Measurements from ENCODE around the gene ODAD2.
"Not testable (repeated sequence)": the region's sequence is repeated elsewhere in the genome, so short reads cannot be mapped to it uniquely, and the experiment has no call there.

ODAD2 gene, protein sequence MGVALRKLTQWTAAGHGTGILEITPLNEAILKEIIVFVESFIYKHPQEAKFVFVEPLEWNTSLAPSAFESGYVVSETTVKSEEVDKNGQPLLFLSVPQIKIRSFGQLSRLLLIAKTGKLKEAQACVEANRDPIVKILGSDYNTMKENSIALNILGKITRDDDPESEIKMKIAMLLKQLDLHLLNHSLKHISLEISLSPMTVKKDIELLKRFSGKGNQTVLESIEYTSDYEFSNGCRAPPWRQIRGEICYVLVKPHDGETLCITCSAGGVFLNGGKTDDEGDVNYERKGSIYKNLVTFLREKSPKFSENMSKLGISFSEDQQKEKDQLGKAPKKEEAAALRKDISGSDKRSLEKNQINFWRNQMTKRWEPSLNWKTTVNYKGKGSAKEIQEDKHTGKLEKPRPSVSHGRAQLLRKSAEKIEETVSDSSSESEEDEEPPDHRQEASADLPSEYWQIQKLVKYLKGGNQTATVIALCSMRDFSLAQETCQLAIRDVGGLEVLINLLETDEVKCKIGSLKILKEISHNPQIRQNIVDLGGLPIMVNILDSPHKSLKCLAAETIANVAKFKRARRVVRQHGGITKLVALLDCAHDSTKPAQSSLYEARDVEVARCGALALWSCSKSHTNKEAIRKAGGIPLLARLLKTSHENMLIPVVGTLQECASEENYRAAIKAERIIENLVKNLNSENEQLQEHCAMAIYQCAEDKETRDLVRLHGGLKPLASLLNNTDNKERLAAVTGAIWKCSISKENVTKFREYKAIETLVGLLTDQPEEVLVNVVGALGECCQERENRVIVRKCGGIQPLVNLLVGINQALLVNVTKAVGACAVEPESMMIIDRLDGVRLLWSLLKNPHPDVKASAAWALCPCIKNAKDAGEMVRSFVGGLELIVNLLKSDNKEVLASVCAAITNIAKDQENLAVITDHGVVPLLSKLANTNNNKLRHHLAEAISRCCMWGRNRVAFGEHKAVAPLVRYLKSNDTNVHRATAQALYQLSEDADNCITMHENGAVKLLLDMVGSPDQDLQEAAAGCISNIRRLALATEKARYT

DNA sequence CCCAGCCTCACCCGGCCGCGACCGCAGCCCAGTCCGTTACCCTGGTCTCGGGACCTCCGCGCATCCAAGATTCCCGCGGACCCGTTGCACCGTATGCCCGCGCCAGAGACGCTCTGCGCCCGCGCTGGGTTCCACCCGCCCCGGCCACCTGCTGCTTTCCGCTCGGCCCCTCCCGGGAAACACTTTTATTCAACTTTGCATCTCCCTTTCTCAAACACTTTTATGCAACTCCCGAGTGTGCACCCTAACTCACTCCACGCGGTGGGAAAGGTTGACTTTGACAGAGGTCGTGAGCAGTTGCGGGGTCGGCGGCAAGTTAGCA, at the start of gene ODAD2:
Gene ODAD2 (minus strand): TSS at position 126 of the 322 bp plus-strand sequence. CDS start 3,937 bp downstream, outside the sequence.
- no peak for DNase-seq

- DNase-seq, result no peak
These were observed 48.2 kb upstream of the ODAD2 start for GRCh38 chr10:28047061-28047460.

GRCh38 chr10:28046579-28046978, 47.7 kb upstream of the ODAD2 start:
- no peak for DNase-seq

DNA sequence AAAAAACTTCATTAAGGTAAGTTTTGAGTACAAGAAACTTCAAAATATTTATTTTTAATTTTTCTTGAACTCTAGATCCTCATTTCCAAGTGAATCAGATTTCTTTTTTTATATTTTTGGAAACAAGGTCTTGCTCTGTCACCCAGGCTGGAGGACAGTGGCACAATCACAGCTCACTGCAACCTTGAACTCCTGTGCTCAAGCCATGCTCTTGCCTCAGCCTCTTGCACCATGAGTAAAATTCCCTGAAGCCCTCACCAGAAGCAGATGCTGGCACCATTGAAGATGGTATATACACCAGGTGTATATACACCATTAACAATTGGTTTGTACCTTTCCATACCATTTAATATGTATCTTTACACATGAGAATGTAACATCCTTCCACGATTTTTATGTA, 45.1 kb upstream of the ODAD2 start:
- no peak for DNase-seq

GRCh38 chr10:28036587-28036986, 37.7 kb upstream of the ODAD2 start:
- no peak for DNase-seq

- no peak for DNase-seq
These were observed 22.4 kb upstream of the ODAD2 start for GRCh38 chr10:28020993-28021982.

GRCh38 chr10:28020080-28020860, 21.4 kb upstream of the ODAD2 start:
- DNase-seq, result no peak

DNA sequence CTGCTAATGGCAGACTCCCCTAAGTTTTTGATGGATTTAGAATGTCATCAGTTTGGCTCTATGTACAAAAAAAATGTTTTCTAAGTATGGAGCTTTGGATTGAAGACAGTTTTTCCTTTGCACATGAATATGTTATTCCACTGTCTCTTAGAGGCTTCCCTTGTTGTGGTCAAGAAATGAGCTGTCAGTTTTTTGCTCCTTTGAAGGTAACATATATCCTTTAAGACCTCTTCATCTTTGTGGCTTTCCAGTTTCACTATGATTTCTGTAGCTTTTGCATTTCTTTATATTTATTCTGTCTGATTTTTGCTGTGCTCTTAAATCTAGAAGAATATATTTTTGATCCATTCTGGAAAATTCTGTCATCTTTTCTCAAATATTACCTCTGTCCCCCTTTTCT, 15.8 kb upstream of the ODAD2 start:
- DNase-seq, result no peak

DNA sequence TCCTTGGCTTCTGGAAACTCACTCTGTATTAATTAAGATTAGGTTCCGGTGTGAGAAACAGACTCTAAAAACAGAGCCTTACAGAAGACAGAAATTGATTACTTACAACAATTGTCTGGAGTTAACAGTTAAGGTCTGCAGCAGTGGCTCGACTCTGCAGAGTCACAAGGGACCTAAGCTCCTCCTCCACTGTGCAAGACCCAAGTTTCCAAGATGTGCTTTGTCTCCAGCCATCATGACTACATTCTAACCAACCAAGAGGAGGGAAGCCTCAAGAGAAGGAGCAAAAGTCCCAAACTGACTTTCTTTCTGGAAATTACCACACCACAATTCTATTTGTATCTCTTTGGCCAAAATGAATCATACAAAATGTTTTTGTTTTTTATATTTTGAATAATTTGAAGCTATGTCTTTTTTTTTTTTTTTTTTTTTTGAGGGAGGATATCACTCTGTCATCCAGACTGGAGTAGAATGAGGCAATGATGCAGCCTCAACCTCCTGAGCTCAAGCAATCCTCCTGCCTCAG, 14.2 kb upstream of the ODAD2 start:
- no peak for DNase-seq

DNA sequence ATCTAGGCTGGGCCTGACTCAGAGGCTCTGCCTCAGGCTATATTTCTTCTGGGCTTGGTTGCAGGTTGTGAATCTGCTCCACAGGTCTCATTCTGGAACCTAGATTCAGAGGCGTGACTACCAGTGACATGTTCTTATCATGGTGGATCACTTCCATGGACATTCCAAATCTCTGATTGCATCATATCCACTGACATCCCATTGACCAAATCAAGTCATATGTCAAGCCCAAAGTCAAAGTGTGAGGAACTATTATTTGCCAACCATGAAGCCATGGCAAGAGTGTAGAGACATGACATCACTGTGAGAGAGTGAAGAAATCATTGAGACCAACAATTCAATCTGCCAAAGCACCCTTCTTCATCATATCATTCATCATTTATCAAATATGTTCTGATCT, 11.9 kb upstream of the ODAD2 start:
- no peak for DNase-seq

DNA sequence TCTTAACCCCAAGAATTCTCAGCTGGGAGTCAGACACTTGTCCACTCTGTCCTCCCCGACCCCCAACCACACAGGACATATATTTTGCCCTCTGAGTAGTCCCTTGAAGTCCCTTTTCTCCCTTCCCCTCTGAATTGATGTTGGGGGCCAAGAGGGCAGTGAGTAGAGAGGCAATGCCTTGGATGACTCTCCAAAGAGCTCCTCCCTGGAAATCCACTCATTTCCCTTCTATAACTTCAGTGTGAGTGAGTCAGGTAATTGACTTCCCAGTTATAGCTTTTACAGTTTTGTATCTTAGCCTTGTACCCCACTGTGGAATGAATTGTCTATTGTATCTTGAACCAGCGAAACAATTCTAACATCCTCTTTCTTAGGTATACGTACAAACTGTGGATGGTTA, 9.2 kb upstream of the ODAD2 start:
- DNase-seq, result no peak

GRCh38 chr10:28001353-28001752, 2.5 kb upstream of the ODAD2 start:
- no peak for DNase-seq

DNA sequence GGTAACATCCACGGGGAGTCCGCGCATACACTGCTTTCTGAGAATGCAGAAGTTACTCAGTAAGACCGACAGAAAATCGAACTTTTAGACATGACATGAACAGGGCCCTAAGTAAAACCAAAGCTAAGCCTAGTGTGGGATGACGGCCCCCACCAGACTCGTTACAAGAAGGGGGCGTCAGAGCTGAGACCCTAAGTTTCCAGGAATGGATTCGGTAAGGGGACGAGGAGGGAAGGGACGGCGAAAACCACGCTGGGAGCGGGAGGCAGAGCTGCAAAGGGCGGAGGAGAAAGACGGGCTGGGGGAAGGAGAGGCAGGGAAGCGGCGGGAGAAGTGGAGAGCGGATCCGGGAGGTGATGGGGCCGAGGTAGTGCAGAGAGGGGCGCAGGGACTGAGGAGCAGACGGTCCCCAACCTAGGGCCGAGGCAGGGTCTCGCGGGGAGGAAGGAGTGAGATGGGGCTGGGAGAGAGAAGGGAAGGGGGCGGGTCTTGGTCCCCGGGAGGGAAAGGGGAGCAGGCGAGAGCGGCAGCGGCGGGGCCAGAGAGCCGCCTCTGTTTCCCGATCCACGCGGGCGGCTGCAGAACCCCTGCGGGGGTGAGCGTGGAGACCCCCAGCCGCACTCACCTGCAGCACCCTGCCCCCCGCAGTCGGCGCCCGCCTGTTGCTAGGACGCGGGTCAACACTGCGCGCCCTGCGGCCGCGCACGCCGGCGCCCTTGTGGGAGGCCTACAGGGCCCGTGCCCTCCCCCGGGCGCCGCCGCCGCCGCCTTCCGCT, 513 bp downstream of the ODAD2 start:
- peak; percentile 72 for DNase-seq

GRCh38 chr10:27997865-27998177, 1.1 kb downstream of the ODAD2 start:
- DNase-seq, result no peak

DNA sequence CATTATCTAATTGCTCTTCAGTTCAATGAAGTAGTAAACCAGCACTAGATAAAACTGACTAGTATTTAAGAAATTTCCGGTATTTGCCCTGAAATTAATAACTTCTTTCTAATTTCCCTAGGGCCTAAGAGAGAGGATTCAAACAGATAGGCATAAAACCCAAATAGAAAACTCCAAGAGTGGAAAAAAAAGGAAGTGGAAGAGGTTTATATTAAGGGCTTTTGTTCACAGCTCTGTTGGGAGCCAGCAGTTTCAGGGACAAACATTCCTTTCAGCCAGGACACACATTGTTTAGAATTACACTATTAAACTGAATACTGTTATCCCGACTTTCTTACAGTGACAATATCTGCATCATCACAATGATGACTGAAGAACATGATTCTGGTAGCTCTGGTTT, 3.6 kb downstream of the ODAD2 start:
- no peak for DNase-seq

DNA sequence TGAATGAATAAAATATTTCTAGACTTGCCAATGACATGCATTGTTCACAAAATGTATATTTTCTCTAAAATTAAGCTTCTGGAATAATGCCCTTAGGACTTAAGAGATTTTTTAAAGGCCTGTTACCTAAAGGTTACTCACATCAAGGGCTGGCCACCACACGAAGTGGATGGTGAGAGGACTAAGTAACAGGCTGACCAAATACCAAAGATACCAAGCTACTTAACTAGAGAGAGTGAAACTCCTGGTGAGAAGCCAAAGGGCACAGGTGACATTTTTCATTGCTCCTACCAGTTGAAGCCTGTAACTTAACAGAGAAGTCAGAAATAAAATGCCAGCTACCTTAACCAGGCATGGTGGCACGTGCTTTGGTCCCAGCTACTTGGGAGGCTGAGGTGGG, 9.5 kb downstream of the ODAD2 start:
- not testable (repeated sequence) for DNase-seq

- no peak for DNase-seq
These were observed 12.1 kb downstream of the ODAD2 start for GRCh38 chr10:27986821-27987220.

DNA sequence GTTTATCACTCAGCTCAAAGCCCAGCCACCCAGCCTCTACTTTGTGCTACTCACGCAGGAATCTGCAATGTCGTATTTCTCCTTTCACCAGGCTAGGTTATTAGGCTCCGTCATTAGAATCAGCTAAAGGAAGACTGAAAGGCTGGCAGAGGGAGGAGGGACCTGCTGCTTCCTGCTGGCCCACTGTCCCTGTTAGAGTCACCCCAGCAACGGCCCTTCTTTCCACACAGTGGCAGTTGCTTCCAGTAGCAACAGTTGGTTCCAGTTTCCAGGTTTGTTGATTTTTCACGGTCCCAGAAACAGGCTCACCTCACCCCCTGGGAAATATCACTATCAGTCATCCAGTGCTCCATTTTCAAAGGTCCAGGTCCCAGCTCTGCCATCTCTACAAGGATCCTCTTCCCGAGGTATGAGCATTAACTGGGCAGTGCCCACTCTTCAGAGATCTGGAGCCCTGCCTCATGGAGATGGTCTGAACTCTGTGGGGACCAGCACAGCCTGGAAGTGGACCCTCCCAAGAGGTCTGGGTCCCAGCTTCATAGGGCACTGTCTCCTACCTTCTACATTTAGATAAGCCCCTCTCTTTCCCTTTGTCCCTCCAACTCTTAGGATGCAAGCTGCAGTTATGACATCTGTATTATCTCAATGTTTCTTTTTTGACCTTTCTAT, 15.9 kb downstream of the ODAD2 start:
- no peak for DNase-seq

GRCh38 chr10:27981744-27982143, 17.1 kb downstream of the ODAD2 start:
- no peak for DNase-seq

DNA sequence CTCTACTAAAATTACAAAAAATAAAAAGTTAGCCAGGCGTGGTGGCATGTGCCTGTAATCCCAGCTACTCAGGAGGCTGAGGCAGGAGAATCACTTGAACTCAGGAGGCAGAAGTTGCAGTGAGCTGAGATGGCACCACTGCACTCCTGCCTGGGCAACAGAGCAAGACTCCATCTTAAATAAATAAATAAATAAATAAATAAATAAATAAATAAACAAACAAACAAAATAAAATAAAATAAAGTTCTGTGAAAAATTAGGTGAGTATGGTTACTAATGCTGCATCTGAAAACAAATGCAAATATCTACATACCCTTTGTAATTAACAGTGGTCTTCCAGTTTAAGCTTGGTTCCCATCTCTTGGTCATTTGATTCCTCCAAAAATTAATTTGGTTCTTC, 28.1 kb downstream of the ODAD2 start:
- not testable (repeated sequence) for DNase-seq
